HG03039 (cell line): ENCODE results near the gene DCPS.
"Not testable (repeated sequence)": the region's sequence is repeated elsewhere in the genome, so short reads cannot be mapped to it uniquely, and the experiment has no call there.

Source experiments
- ATAC-seq: cut with Tn5 transposase; IDR thresholded peaks from one replicate; pipeline ENCODE4 v1.9.1; 2021; ENCODE audit warnings: mild to moderate bottlenecking, moderate library complexity; ENCODE audit not compliant: unreplicated experiment

Gene DCPS

GRCh38 chr11:126357969-126358762 is 54.3 kb downstream of the DCPS start:
- ATAC-seq: no peak

GRCh38 chr11:126358763-126359160 is 54.9 kb downstream of the DCPS start:
- no peak for ATAC-seq

GRCh38 chr11:126359431-126360048 is 55.7 kb downstream of the DCPS start:
- no peak for ATAC-seq

- ATAC-seq: no peak
These were observed 56.2 kb downstream of the DCPS start for GRCh38 chr11:126360049-126360446.

GRCh38 chr11:126361400-126361799 is 57.5 kb downstream of the DCPS start:
- ATAC-seq: no peak

GRCh38 chr11:126362879-126363655 is 59.2 kb downstream of the DCPS start:
- no peak for ATAC-seq

GRCh38 chr11:126363706-126364248 is 59.9 kb downstream of the DCPS start:
- no peak for ATAC-seq

- ATAC-seq: not testable (repeated sequence)
These were observed 60.9 kb downstream of the DCPS start for GRCh38 chr11:126364735-126365134.

GRCh38 chr11:126365508-126365907 is 61.6 kb downstream of the DCPS start:
- not testable (repeated sequence) for ATAC-seq

- no peak for ATAC-seq
These were observed 62.4 kb downstream of the DCPS start for GRCh38 chr11:126366064-126366822.

- not testable (repeated sequence) for ATAC-seq
These were observed 63.2 kb downstream of the DCPS start for GRCh38 chr11:126366823-126367654.

GRCh38 chr11:126367806-126368205 is 63.9 kb downstream of the DCPS start:
- ATAC-seq: not testable (repeated sequence)

- ATAC-seq: not testable (repeated sequence)
These were observed 64.7 kb downstream of the DCPS start for GRCh38 chr11:126368336-126369119.

GRCh38 chr11:126370016-126370415 is 66.2 kb downstream of the DCPS start:
- no peak for ATAC-seq

- no peak for ATAC-seq
These were observed 67.7 kb downstream of the DCPS start for GRCh38 chr11:126371595-126371994.

GRCh38 chr11:126373389-126374066 is 69.7 kb downstream of the DCPS start:
- not testable (repeated sequence) for ATAC-seq

- not testable (repeated sequence) for ATAC-seq
These were observed 70.9 kb downstream of the DCPS start for GRCh38 chr11:126374562-126375300.

- ATAC-seq: no peak
These were observed 71.9 kb downstream of the DCPS start for GRCh38 chr11:126375726-126376125.
